Peyer's patch (tissue), 4 donors: ENCODE measurements around the gene ACOT7.

ENCODE experiments used
- CTCF ChIP-seq, 6 experiments: fragments of 450-650 bp in 4 of 6; fragments of 200-600 bp in 2 of 6; sonication (generic) in 1 of 6; IDR thresholded peaks; one replicate each; pipeline ENCODE4 v1.5.1; 2017 to 2019; ENCODE audit warnings: antibody characterized with exemption in 6 of 6, mild to moderate bottlenecking in 3 of 6, moderate library complexity in 1 of 6
- POLR2A ChIP-seq, 2 donors: fragments of 450-650 bp; IDR thresholded peaks; one replicate each; pipeline ENCODE4 v1.5.1; 2017; ENCODE audit warnings: antibody characterized with exemption in 2 of 2, mild to moderate bottlenecking in 2 of 2, moderate library complexity in 2 of 2

GRCh38 chr1:6309564-6309963, 84.0 kb downstream of the ACOT7 start:
- TF ChIP-seq CTCF (IDR thresholded peaks at IDR 0.05) = no peak
- no peak for TF ChIP-seq POLR2A (IDR thresholded peaks at IDR 0.05)
